CD14-positive monocyte (primary cell): ENCODE measurements around the gene FSHR. TPM values are rescaled to one million over a fixed set of nuclear protein-coding genes. Genes with fewer than 3 reads are reported as not detected.

Experiments used
- DNase-seq, 3 donors: peaks; one replicate each; pipeline ENCODE4 v3.0.0-alpha.2; 2011 to 2022
- H2AFZ ChIP-seq: 2 replicates; pipeline ENCODE4 v1.6.0; 2012; ENCODE audit warnings: mild to moderate bottlenecking, low read depth, low read length, inconsistent platforms; ENCODE audit not compliant: insufficient read depth, poor library complexity, severe bottlenecking
- H3K27ac ChIP-seq, 2 donors: 1 replicate in 1 of 2; 2 replicates in 1 of 2; pipeline ENCODE4 v1.5.1; 2012 to 2013; ENCODE audit warnings: low read length in 2 of 2, control low read depth in 1 of 2, inconsistent platforms in 1 of 2, low read depth in 1 of 2, mild to moderate bottlenecking in 1 of 2
- H3K27me3 ChIP-seq, 2 donors: one replicate each; pipeline versions ENCODE4 v1.6.0 to v1.6.1; 2011 to 2013; ENCODE audit warnings: low read length in 2 of 2; ENCODE audit not compliant: control insufficient read depth in 2 of 2, insufficient read depth in 2 of 2
- H3K36me3 ChIP-seq, 2 donors: replicated peaks in 1 of 2; 1 replicate in 1 of 2; 2 replicates in 1 of 2; pipeline versions ENCODE4 v1.5.1 to v1.6.1; 2012 to 2013; ENCODE audit warnings: low read length in 2 of 2, control low read depth in 1 of 2, inconsistent platforms in 1 of 2, mild to moderate bottlenecking in 1 of 2; ENCODE audit not compliant: insufficient read depth in 2 of 2, control insufficient read depth in 1 of 2
- H3K4me1 ChIP-seq, 2 donors: 1 replicate in 1 of 2; 2 replicates in 1 of 2; pipeline versions ENCODE4 v1.5.1 to v1.6.1; 2012 to 2013; ENCODE audit warnings: low read length in 2 of 2, control low read depth in 1 of 2, inconsistent platforms in 1 of 2, mild to moderate bottlenecking in 1 of 2, moderate library complexity in 1 of 2; ENCODE audit not compliant: insufficient read depth in 2 of 2, control insufficient read depth in 1 of 2
- H3K4me2 ChIP-seq: replicated peaks from 2 replicates; pipeline ENCODE3; 2012; ENCODE audit warnings: low read length, moderate library complexity, mild to moderate bottlenecking; ENCODE audit not compliant: poor library complexity, severe bottlenecking; ENCODE audit errors: extremely low read depth
- H3K4me3 ChIP-seq, 3 experiments: fragments of 200-600 bp in 1 of 3; sonication (generic) in 1 of 3; replicated peaks in 1 of 3; 1 replicate in 2 of 3; 2 replicates in 1 of 3; pipeline ENCODE4 v1.5.1; 2011 to 2013; ENCODE audit warnings: low read length in 3 of 3, mild to moderate bottlenecking in 3 of 3, control low read depth in 2 of 3, low read depth in 2 of 3, inconsistent platforms in 1 of 3, moderate library complexity in 1 of 3
- H3K79me2 ChIP-seq: 2 replicates; pipeline ENCODE4 v1.6.0; 2012; ENCODE audit warnings: mild to moderate bottlenecking, control low read depth, inconsistent platforms, low read length, moderate library complexity; ENCODE audit not compliant: insufficient read depth
- H3K9ac ChIP-seq: 2 replicates; pipeline ENCODE4 v1.6.0; 2017; ENCODE audit warnings: low read length, mild to moderate bottlenecking; ENCODE audit not compliant: insufficient read depth, poor library complexity, severe bottlenecking
- H3K9me3 ChIP-seq, 2 donors: replicated peaks in 1 of 2; 1 replicate in 1 of 2; 2 replicates in 1 of 2; pipeline versions ENCODE4 v1.5.1 to v1.6.1; 2012 to 2013; ENCODE audit warnings: low read length in 2 of 2, control low read depth in 1 of 2; ENCODE audit not compliant: control insufficient read depth in 1 of 2, insufficient read depth in 1 of 2
- H4K20me1 ChIP-seq: 2 replicates; pipeline ENCODE4 v1.6.0; 2012; ENCODE audit warnings: mild to moderate bottlenecking, low read length, control low read depth, moderate library complexity; ENCODE audit not compliant: insufficient read depth
- H3K27ac Mint-ChIP-seq, 7 donors: one replicate each; pipeline ENCODE4 v1.8.0; 2020; ENCODE audit warnings: mild to moderate bottlenecking in 7 of 7, mixed read lengths in 7 of 7, moderate library complexity in 6 of 7, inconsistent platforms in 2 of 7
- H3K27me3 Mint-ChIP-seq, 3 donors: one replicate each; pipeline ENCODE4 v1.8.0; 2021 to 2022; ENCODE audit warnings: low read depth in 3 of 3, mild to moderate bottlenecking in 3 of 3, mixed read lengths in 3 of 3, moderate library complexity in 3 of 3, inconsistent platforms in 1 of 3
- H3K36me3 Mint-ChIP-seq, 2 donors: one replicate each; pipeline ENCODE4 v1.8.0; 2020; ENCODE audit warnings: mixed read lengths in 2 of 2, inconsistent platforms in 1 of 2, mild to moderate bottlenecking in 1 of 2
- H3K4me1 Mint-ChIP-seq: one replicate; pipeline ENCODE4 v1.8.0; 2020; ENCODE audit warnings: mild to moderate bottlenecking, mixed read lengths
- H3K4me3 Mint-ChIP-seq, 2 donors: one replicate each; pipeline ENCODE4 v1.8.0; 2020; ENCODE audit warnings: mild to moderate bottlenecking in 2 of 2, mixed read lengths in 2 of 2, moderate library complexity in 1 of 2
- H3K9me3 Mint-ChIP-seq, 7 donors: one replicate each; pipeline ENCODE4 v1.8.0; 2020 to 2022; ENCODE audit warnings: mixed read lengths in 7 of 7, mild to moderate bottlenecking in 6 of 7, moderate library complexity in 6 of 7, inconsistent platforms in 2 of 7
- WGBS: methylation state at CpG from one replicate; pipeline ENCODE4 v1.1.5; 2013; ENCODE audit warnings: missing lambda C conversion rate; ENCODE audit not compliant: insufficient coverage; 5-methylcytosine and 5-hydroxymethylcytosine counted together
- intact Hi-C, 2 donors: fragments of 100-400 bp; cut with micrococcal nuclease; formaldehyde crosslinking; loops; one replicate each; pipeline versions ENCODE4 v1.15.0 to v1.15.1; 2023
- polyA plus RNA-seq, 3 donors: library from polyadenylated mRNA; depleted of rRNA in 1 of 3; unstranded in 2 of 3; stranded (reverse) in 1 of 3; fragments of 300-500 nt in 2 of 3; fragments of >200 nt in 1 of 3; fragmentation: Illumina TruSeq in 2 of 3; gene quantifications; 1 replicate in 2 of 3; 2 replicates in 1 of 3; pipeline ENCODE4 v1.2.3, GENCODE V29; 2012 to 2021
- TF ChIP-seq, protein P1 (sequence below): fragments of 200-600 bp; IDR thresholded peaks from one replicate; pipeline ENCODE4 v1.8.0; 2022; ENCODE audit warnings: antibody characterized with exemption, mild to moderate bottlenecking

Gene FSHR
- polyA plus RNA-seq, 3 donors = not detected

DNA sequence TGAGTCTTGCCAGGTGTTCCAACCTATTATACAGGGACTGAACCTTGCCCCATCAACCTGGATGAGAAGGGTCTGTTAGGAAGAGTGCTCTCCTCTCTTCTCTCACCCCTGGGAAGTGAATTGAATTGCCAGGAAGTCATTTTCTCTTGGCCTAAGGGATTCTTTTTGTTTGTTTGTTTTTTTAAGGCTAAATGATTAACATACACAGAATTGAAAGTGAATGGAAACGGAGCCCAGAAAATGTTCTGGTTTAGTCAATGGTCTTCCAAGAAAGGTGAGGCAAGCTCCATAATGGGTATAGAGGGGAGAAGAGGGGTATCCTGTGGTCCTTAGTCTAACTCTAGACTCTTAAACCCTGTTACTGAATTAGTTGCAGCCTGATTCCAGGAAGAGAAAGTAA, 189.1 kb downstream of the FSHR start:
- Histone ChIP-seq H3K36me3 (no peaks in the 10 kb centered on the region), H3K79me2 (no peaks in the 10 kb centered on the region), H3K27ac (no peak overlapping the region), H2AFZ (no peak overlapping the region), H3K4me2 (no peak overlapping the region), H3K4me3 (no peak overlapping the region), H3K4me1 (no peaks in the 10 kb centered on the region), H3K9me3 (no peaks in the 10 kb centered on the region), H4K20me1 (no peaks in the 10 kb centered on the region), H3K27me3 (no peaks in the 10 kb centered on the region), H3K9ac (no peak overlapping the region)
- H3K36me3 Mint-ChIP-seq = no peaks in the 10 kb centered on the region
- TF ChIP-seq, protein P1, sequence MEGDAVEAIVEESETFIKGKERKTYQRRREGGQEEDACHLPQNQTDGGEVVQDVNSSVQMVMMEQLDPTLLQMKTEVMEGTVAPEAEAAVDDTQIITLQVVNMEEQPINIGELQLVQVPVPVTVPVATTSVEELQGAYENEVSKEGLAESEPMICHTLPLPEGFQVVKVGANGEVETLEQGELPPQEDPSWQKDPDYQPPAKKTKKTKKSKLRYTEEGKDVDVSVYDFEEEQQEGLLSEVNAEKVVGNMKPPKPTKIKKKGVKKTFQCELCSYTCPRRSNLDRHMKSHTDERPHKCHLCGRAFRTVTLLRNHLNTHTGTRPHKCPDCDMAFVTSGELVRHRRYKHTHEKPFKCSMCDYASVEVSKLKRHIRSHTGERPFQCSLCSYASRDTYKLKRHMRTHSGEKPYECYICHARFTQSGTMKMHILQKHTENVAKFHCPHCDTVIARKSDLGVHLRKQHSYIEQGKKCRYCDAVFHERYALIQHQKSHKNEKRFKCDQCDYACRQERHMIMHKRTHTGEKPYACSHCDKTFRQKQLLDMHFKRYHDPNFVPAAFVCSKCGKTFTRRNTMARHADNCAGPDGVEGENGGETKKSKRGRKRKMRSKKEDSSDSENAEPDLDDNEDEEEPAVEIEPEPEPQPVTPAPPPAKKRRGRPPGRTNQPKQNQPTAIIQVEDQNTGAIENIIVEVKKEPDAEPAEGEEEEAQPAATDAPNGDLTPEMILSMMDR = no peak
- no peak for DNase-seq
- no peak overlapping the region for H3K27ac Mint-ChIP-seq
- WGBS = 100% methylated on average over 1 of the region's 1 CpG
- peaks cover 0 to 6% (median 0%) of the 10 kb centered on the region in 7 donors for H3K9me3 Mint-ChIP-seq
- H3K4me3 Mint-ChIP-seq = no peak overlapping the region
- intact Hi-C loops = no loop called here
- no peaks in the 10 kb centered on the region for H3K27me3 Mint-ChIP-seq
- H3K4me1 Mint-ChIP-seq = no peaks in the 10 kb centered on the region

DNA sequence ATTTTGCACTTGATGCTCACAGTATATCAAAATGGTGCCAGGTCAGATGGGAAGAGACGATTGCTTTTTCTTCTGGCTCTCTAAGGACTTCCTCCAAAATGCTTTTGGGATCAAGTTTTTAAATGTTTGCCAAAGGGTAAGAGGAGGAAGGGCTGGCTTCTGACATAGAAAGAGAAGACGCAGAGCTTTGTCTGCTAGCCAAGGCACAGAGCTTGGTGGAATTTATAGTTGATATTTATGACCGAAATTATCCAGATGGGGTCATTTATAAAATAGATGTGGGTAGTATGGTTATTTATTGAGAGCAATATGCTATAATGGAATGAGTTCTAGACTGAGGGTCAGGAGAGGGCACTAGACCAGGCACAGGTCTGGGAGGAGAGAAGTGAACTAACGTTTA, 193.3 kb downstream of the FSHR start:
- H3K9me3 Mint-ChIP-seq = peaks cover 0 to 3% (median 0%) of the 10 kb centered on the region in 7 donors
- TF ChIP-seq, protein P1 = no peak
- no peaks in the 10 kb centered on the region for H3K79me2 ChIP-seq
- no peak overlapping the region for H3K4me2 ChIP-seq
- 87% methylated on average over 3 of the region's 4 CpGs for WGBS
- no peak overlapping the region for H3K4me3 ChIP-seq
- H2AFZ ChIP-seq = no peak overlapping the region
- no peaks in the 10 kb centered on the region for H4K20me1 ChIP-seq
- DNase-seq = no peak
- H3K36me3 Mint-ChIP-seq = no peaks in the 10 kb centered on the region
- intact Hi-C loops = no loop called here
- H3K36me3 ChIP-seq = no peaks in the 10 kb centered on the region
- H3K4me1 Mint-ChIP-seq = no peaks in the 10 kb centered on the region
- peaks cover 0 to 2% of the 10 kb centered on the region in 2 donors for H3K27me3 ChIP-seq
- H3K27ac ChIP-seq = no peak overlapping the region
- peaks cover 0 to 2% (median 2%) of the 10 kb centered on the region in 3 donors for H3K27me3 Mint-ChIP-seq
- no peak overlapping the region for H3K27ac Mint-ChIP-seq
- no peak overlapping the region for H3K4me3 Mint-ChIP-seq
- H3K4me1 ChIP-seq = no peaks in the 10 kb centered on the region
- no peaks in the 10 kb centered on the region for H3K9me3 ChIP-seq
- H3K9ac ChIP-seq = no peak overlapping the region
